IMR-90 (cell line): ENCODE results near the gene SH3RF2.

Source experiments
- BHLHE40 ChIP-seq: fragments of 150-350 bp; IDR thresholded peaks from 2 replicates; pipeline ENCODE4 v1.6.1; 2016; ENCODE audit warnings: mild to moderate bottlenecking, low read depth, low read length
- CTCF ChIP-seq: conservative IDR thresholded peaks from 2 replicates; pipeline ENCODE4 v1.5.1; 2012; ENCODE audit warnings: mild to moderate bottlenecking, low read depth, low read length, improper control_type of control experiment
- MAZ ChIP-seq: IDR thresholded peaks from 2 replicates; pipeline ENCODE4 v1.6.1; 2012; ENCODE audit warnings: low read depth, mild to moderate bottlenecking, low read length, improper control_type of control experiment, moderate library complexity, borderline replicate concordance
- POLR2A ChIP-seq: IDR thresholded peaks from 2 replicates; pipeline ENCODE4 v1.6.1; 2012; ENCODE audit warnings: mild to moderate bottlenecking, low read depth, low read length
- SMC3 ChIP-seq: fragments of 150-350 bp; IDR thresholded peaks from 2 replicates; pipeline ENCODE4 v1.6.1; 2016; ENCODE audit warnings: low read depth, mild to moderate bottlenecking, antibody characterized with exemption, low read length, moderate library complexity

DNA sequence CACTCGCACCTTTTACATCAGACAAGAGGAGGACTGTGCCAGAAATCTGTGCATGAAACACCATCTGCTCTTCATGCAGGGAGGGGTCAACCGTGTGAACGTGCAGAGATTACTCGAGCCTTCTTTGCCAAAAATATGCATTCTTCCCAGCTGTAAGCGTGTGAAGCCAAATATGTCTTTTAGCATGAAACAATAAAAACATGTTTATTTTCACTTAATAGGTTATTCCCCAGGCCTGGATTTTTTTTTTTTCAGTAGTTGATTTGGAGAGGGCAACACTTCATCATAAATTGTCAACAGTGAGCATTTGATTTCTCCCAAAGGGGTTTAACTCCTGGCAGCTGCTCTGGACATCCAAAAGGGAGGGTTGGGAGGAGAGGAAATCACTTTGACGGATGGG, 145.2 kb downstream of the SH3RF2 start:
- TF ChIP-seq CTCF = no peak
- TF ChIP-seq POLR2A = no peak
- TF ChIP-seq SMC3 = no peak
- TF ChIP-seq MAZ = no peak
- no peak for TF ChIP-seq BHLHE40
